Measurements from ENCODE around the gene TMEM11.

Gene TMEM11

DNA sequence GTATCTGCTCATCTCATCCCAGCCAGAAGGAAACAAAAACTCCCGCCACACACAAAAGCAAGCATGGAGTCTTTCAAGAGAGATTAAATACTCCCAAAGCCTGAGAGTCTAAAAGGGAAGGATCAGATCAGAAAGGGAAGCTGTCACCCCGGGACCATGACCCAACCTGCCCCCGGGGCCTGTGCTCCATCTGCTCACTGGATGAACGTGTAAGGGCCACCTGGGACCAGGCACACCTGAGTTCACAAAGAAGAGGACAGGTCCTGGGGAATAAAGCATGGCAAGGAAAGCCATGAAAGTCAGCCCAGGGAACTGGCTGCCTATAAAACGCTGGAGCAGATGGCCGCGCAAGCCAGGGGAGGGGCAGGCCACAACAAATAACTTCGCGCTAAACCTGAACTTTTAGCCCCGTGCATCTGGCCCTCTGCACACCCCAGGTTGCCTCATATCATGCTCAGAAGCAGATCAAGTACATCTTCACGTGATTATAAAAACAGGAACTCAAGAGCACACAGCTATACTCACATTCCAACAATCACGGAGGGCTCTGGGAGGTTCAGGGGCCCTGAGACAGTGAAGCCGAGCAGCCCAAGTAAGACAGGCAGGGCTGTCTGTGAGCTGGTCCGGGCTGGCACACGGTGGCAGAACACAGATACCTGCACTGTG is 3.4 kb downstream of the TMEM11 start:
- DNase-seq, result no peak

DNA sequence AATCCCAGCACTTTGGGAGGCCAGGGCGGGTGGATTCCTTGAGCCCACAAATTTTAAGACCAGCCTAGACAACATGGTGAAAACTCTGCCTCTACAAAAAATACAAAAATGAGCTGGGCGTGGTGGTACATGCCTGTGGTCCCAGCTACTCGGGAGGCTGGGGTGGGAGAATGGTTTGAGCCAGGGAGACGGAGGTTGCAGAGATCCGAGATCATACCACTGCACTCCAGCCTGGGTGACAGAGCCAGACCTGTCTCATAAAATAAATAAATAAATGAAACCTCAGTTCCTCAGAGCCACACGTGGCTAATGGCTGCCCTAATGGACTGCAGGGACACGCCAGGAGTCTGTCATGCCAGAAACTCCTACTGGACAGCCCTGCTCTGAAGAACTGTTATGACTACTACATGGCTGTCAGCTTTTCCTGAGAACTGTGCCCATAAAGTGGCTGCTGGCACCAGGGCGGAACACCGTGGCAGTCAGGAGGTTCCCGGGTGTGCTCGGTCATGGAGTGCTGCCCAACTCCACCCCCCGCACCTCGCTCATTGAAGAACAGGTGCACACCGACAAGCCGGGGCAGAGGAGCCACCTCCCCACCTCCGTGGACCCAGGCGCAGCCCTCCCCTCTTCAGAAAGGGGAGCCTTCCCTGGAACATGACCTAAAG is 4.3 kb downstream of the TMEM11 start:
- no peak for DNase-seq

DNA sequence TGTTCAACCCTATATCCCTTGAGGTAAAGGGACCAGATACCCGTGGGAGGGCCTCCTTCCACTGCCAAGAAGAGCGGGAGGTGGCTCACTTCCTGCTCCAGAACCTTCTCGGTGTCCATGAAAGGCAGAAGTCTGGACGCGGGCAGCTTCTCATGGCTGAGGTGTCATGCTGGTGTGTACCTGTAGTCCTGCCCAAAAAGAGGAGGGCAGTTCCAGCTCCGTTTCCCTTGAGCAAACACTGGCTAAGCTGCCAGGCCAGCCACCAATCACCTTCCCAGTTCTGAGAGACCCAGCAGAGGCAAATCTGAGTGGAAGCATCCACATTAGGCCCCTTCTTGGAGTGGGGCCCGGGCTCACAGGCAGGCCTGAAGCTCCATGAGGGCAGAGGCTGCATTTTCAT is 5.6 kb downstream of the TMEM11 start:
- DNase-seq, result no peak

DNA sequence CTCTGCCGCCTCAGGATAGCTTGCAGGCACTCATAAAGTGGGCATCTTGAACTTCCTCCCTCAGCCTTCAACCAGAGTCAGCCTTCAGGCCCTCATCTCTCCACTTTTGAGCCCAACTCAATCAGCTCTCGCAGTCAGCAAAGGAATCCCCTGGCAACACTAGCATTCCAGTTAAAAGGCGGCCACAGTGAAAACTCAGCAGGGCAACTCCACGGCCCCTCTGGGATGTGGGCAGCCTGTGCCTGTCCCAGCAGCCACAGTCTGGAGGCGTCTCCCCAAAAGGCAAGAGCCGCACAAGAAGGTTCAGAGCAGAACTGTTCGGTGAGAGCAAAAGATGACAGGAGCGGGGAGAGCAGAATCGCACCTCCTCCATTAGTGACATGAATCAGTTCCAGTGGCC is 9.0 kb downstream of the TMEM11 start:
- DNase-seq, result no peak

DNA sequence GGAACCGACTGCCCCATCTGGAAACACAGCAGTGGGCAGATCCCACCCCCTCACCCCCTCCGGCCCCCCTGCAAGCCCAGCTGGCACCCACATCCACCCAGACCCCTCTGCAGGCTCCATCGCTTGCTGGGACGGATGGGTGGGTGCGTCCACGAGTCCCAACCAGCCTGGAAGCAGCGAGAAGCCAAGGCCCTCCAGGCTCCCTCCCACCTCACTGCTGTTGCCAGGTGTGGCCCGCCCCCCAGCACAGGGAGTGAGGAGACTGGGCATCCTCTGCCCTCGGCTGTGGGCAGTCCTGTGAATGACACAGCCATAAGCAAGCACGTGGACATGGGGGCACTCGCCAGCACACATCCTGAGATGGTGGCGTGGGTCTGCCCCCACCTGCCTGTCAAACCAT is 11.4 kb downstream of the TMEM11 start:
- no peak for DNase-seq

DNA sequence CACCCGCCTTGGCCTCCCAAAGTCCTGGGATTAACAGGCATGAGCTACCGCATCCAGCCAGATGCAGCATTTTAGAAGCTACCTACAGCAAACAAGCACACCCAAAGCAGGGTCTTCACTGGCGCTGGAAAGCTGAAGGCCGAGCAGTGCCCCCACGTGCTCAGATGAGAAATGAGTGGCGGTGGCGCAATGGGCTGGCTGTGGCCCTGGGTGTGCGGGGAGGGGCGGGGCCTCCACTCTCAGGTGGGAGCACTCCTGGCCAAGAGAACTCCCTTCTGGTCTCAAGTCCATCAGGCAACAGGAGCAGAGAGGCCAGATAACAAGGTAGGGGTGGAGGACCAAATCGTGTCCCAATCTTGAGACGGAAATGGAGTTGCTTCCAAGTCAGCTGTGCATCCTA is 12.1 kb downstream of the TMEM11 start:
- DNase-seq, result no peak

DNA sequence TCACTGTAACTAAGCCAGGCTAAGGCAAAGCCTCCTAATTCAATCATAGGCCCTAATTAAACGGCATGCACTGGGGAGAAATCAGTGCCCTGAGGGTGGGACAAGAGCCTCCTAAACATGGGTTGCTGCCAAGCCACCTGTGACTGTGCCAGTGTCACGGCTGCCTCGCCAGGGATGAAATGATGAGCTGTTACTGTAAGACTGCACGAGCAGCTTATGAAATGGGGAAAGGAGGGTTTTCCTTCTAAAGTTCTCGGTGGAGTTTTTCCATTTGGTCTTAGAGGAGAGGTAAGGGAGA is 12.7 kb downstream of the TMEM11 start:
- DNase-seq, result no peak

DNA sequence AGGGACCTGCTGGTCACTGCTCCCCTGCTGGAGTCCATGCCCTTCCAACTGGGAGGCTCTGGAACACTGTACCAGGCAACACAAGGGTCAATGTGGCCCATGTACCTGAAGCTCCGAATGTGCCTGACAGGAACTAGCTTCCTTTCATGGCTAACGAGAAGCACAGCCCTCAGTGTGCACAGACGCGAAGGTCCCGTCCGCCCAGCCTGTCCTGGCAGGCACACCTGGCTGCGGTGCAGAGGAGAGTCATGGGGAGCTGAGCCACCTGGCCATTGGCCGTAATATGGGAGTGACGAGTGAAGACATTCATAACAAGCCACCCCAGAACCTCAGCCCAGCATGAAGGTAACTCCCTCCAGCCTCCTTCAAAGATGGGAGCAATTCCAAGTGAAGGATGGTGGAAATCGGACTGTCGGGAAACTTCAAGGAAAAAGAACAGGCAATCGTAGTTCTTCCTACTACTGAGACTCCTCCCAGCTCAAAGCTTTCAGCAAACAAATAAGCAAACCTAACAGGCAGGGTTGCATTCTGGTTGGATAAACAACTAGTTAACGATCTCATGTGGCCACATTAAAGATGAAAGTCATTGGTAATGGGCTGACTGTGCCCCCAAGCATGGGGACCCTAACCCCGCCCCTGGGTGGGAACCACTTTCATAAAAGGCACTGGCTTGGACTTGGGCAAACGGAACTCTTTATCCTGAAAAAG is 13.2 kb downstream of the TMEM11 start:
- no peak for DNase-seq

DNA sequence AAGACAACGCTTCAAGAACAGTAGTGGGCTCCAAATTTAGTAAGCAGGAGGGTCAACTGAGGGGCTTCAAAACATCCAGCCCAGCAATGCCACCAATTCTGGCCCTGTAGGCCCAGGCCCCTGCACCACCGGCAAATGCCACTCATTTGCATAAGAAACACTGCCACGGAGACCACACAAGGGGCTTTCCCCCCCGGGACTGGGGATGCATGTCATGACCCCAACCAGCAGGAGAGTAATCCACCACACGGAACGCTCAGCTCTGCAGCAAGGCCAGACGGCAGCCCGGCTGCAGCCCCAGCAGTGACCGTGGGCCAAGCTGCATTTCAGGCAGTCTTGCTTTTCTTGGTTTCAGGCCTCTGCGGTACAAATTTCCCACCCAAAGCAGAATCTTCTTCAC is 14.1 kb downstream of the TMEM11 start:
- no peak for DNase-seq

DNA sequence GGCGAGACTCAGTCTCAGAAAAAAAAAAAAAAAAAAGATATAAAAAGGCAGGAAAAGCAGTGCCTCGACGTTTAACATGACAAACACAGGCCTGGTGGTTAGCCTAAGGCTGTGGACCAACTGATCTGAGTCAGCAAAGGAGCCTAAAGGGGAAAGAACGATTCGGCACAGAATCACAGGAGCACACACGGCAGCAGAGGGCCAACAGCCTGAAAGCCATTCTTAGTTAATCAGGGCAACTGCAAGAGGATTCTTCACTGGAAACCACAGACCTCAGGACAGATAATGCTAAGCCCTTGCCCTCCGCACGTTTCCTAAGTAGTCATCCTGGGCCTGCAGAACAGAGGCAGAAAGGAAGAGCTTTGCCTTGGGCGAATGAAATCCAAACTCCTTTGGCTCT is 14.7 kb downstream of the TMEM11 start:
- DNase-seq, result no peak

DNA sequence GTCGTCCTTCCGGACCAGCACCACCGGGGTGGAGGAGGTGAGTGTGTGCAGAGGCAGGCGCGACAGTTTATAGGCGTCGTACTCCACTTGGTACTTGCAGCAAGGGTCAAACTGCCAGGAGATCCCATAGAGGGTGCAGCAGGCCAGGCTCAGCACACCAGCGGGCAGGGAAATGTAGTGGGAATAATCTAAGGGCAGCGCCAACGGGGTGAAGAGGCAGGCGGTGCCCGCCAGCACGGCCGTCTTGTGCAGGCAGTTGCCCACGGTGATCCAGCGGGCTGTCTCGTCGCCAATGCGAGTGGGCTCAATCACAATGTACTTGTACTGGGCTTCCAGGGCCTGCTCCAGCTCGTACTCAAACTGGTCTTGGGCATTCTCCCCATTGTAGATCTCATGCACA is 15.6 kb downstream of the TMEM11 start:
- no peak for DNase-seq

DNA sequence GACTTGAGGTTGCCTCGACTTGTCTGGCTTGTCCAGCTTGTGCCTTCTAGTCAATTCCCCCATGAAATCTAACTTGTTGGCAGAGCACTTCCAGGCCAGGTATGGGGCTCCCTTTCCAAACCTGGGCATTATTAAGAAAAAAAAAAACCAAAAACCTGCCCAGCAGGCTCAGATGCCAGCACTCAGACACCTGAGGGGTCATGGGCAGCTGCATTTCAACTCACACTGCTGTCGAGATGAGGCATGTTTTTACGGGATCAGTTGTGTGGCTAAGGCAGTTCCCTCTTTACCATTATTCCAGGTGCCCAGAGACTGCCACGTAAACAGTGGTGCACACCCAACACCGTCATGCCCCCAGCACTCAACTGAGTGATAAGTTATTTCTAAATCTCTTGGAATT is 17.8 kb downstream of the TMEM11 start:
- no peak for DNase-seq

DNA sequence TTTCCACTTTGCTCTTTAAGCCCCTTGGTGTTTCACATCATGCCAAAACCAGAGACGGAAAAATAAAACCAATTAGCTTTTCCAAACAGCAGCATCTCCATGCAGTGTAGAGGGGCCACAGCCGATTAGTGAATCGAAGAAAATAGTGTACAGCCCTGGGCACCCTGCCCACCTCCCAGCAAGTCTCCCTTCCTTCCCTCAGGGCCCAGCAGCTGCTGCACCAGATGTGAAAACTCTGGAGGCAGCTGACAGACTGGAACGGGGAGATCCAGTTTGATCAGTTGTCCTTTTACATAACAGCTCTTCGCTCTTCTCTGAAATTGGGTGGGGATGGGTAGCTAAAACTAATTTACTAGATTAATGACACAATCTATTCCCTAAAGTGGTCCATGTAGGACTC is 19.3 kb downstream of the TMEM11 start:
- DNase-seq, result no peak

DNA sequence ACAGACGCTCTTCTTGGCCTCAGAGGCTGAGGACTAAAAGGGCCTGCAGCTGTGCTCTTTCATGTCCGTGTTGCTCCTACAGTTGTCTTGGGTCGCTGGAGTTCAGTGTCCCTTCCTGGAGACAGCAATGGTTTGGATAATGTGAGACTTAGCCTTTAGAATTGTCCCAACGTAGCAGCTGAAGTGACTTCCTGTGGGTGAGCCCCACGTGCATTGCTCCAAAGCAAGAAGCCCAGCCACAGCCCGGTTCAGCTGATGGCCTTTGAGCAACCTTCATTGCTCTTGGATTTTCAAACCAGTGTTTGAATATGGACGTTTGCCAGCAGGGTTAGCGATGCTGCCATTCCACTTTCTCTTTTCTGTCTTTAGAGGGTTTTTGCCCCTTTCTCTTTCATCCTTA is 19.7 kb downstream of the TMEM11 start:
- DNase-seq, result no peak

DNA sequence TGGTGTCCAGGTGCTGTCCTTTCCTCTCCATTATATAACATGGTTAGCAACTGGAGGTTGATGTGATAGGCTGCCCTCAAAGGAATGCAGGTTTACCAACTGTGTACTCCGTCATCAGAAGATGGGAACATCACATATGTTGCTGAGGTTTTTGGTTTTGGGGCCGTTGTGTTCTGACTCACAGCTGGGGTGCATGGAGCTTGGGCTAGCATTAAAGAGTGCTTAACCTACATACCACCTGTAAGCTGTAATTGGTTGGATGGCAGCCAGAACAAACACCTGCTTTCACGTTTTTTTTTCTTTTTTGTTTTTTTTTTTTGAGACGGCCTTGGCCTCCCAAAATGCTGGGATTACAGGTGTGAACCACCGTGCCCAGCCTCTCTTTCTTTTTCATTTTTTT is 20.9 kb downstream of the TMEM11 start:
- DNase-seq, result peak; percentile 64

DNA sequence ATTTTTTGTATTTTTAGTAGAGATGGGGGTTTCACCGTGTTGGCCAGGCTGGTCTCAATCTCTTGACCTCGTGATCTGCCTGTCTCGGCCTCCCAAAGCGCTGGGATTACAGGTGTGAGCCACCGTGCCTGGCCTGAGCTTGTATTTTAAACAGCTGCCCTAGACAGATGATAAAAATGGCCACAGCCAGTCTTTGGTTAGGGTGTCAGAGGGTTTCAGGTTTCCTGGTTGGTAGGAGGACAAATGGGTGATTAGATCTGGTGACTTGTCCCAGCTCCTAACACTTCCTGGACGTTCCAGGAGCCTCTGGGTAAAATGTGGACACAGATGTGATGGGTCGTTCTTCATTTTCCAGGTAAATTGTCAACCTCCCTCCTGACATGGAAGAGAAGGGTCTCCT is 21.5 kb downstream of the TMEM11 start:
- DNase-seq, result peak; percentile 42

DNA sequence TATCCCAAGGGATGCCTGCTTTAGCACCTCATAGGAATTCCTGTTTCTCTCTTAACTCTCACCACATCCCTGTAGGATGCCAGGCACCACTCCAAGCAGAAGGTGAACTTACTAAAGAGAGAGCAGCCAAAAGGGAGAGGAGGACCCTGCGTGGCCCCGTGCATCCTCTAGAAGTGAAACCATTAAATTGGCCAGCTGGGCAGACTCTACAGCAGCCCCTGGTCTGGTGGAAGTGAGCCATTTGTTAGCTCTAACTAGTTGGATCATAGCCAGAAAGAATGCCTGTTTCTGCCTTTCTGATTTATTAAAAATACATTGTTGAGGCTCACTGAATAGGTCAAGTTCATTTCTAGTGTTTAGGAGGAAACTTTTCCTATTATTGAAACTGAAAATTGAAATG is 22.3 kb downstream of the TMEM11 start:
- no peak for DNase-seq

DNA sequence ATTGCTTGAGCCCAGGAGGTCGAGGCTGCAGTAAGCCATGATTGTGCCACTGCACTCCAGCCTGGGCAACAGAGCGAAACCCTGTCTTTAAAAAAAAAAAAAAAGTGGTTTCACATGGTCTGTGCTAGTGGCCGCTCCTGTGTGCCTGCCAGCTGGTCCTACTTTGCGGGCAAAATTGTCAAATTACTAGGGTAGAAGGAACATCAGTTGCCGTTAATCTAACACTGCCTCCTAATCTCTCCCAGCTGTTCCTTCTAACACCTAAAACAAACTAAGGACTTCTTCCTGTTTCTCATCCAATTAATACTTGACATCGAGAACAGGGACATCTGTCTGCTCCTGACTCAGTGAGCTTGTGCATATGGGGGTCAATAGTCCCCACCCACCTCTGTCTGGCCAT is 23.9 kb downstream of the TMEM11 start:
- no peak for DNase-seq

DNA sequence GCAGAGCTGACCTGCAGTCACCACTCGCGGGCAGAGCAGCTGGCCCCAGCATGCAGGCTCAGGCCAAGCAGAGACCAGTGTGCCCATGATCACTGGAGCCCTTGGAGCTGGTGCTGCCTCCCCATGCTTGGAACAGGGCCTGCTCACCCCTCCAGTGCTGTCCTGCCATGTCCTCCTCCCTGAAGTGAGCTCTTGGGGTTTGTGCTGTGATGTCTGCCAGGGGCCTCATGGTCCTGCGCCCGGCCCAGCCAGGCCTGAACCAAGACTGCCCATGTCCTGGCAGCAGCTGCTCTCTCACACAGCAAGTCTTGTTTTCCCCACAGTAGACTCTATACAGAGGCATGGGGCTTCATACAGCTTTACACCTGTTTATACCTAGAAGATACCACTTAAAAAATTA is 24.6 kb downstream of the TMEM11 start:
- DNase-seq, result no peak

DNA sequence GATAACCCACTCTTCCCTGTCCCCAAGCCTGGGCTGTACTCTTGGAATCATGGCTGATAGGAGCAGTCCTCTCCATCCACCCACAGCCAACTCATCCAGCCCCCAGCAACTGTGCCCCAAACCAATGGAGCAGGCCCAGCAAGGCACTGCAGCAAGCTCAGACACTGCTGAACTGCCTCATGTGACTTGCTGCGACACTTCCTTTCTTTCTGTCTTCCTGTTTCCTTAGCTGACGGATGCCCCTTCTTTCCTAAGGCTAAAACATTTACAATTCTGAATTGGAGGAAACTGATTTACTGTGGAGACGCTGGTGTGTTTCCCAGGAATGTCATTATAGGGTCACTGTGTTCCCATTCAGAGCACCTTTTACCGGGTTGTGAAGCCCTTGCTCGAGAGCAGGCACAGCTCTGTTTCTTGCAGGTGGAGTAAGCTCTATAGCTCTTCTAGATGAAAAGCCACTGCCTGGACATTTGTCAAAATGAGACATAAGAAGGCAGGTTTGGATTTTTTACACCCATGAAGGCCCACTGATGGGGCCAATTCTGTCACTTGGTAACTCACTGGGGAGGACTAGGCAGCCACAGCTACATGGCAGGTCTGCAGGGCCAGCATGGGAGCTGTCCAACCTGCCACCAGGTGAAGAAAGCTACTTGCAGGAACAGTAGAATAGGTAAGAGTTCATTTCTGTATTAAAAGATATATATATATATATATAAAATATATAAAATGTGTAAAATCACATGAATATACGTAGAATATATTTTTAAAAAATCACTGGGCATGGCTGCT is 27.4 kb downstream of the TMEM11 start:
- no peak for DNase-seq

DNA sequence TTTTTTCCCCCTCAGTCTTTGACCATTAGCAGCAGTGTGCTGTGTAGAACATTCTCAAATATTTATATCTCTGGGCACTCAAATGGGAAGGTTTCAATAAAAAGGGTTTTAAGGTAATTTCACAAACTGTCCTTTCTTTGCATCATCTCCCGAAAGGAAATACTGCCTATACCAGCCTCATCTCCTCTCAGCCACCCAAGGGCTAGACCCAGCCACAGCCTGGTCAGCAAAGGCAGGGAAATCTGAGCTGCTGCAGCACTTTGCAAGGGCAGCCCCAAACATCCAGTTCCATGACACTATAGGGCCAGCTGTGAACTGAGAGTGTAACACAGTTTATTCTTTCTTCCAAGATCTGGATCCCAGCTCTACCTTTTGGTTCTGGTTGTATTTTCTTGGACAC is 28.9 kb downstream of the TMEM11 start:
- DNase-seq, result no peak

DNA sequence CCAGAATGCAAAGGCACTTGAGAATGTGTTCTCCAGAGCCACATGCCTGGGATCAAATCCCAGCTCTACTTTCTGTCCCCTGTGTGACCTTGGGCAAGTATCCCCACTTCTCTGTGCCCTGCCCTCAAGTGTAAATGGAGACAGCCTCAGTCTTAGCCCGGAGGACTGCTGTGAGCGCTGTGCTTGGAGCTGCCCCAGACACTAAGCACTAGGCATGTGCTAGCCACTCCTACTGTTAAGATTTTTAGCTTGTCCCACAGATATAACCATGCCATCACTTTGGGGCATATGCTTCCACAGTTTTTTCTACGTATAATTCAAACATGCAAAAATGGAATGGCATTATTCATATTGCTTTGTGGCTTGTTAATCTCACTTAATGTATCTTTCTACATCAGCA is 29.4 kb downstream of the TMEM11 start:
- no peak for DNase-seq

DNA sequence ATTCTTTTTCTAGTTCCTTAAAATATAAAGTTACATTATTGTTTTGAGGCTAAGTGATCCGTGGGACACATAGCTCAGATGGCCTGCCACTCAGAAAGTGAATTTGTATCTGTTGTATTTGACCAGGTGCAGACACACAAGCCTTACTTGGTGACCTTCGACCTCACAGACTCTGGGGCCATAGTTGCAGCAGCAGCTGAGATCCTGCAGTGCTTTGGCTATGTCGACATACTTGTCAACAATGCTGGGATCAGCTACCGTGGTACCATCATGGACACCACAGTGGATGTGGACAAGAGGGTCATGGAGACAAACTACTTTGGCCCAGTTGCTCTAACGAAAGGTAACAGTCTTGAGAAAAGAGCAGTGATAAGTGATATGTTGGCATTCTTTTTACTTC is 30.5 kb downstream of the TMEM11 start:
- DNase-seq, result no peak
